ENCODE measurements around the gene CACHD1. TPM values are rescaled to one million over a fixed set of nuclear protein-coding genes. Genes with fewer than 3 reads are reported as not detected.

Gene CACHD1
- total and polyA plus RNA-seq, 2 donors from 2014 or later, result 3.9 to 8.2 TPM

- H3K27ac ChIP-seq (ENCODE audit: low read depth in 2 of 2, low read length in 2 of 2), result no peak overlapping the region
- no peak for FAIRE-seq
Measured at GRCh38 chr1:64490213-64490818, 20.4 kb downstream of the CACHD1 start.

DNA sequence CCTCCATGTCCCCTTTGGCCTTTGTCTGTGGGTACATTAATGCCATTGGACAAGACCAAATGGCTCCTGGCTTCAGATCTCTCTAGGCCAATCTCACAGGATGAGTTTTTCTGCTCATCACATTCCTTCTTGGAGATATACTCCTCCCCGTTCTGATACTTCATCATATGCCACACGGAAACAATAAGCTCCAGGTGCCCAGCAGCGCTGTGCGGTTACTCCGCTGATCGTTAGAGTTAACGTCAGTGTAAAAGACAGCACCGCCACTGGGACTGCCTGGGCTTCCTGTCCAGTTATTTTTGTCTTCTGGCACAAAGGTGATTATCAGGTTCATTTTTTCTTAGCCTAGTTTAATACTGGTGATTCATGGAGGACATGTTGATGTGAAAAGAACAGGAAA, 22.5 kb downstream of the CACHD1 start:
- intact Hi-C loops (cut with DNase I), result no loop called here
- H3K4me3 ChIP-seq (ENCODE audit: low read length in 3 of 3), result no peak overlapping the region
- H3K36me3 ChIP-seq (ENCODE audit: control insufficient read depth in 2 of 3, insufficient read depth in 3 of 3, low read length in 3 of 3), result no peaks in the 10 kb centered on the region
- peaks cover 0 to 6% (median 4%) of the 10 kb centered on the region in 3 donors for H3K4me1 ChIP-seq (ENCODE audit: control insufficient read depth in 2 of 3, insufficient read depth in 2 of 3, low read depth in 1 of 3, low read length in 3 of 3)
- no peak for FAIRE-seq
- no peaks in the 10 kb centered on the region for H3K27me3 ChIP-seq (ENCODE audit: control insufficient read depth, insufficient read depth, low read length)
- no peak overlapping the region for H3K27ac ChIP-seq (ENCODE audit: low read depth in 2 of 2, low read length in 2 of 2)
- H3K9me3 ChIP-seq (ENCODE audit: control insufficient read depth in 2 of 3, insufficient read depth in 1 of 3, low read length in 3 of 3), result no peaks in the 10 kb centered on the region
- no peak for DNase-seq
- TF ChIP-seq, protein P1, sequence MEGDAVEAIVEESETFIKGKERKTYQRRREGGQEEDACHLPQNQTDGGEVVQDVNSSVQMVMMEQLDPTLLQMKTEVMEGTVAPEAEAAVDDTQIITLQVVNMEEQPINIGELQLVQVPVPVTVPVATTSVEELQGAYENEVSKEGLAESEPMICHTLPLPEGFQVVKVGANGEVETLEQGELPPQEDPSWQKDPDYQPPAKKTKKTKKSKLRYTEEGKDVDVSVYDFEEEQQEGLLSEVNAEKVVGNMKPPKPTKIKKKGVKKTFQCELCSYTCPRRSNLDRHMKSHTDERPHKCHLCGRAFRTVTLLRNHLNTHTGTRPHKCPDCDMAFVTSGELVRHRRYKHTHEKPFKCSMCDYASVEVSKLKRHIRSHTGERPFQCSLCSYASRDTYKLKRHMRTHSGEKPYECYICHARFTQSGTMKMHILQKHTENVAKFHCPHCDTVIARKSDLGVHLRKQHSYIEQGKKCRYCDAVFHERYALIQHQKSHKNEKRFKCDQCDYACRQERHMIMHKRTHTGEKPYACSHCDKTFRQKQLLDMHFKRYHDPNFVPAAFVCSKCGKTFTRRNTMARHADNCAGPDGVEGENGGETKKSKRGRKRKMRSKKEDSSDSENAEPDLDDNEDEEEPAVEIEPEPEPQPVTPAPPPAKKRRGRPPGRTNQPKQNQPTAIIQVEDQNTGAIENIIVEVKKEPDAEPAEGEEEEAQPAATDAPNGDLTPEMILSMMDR (IDR thresholded peaks at IDR 0.05; ENCODE audit: borderline replicate concordance, extremely low read depth, insufficient read depth), result no peak
- H3K9ac ChIP-seq (ENCODE audit: low read length in 3 of 3), result no peak overlapping the region

More at GRCh38 chr1:64490213-64490818, 20.4 kb downstream of the CACHD1 start:
- Histone ChIP-seq H3K9me3 (ENCODE audit: control insufficient read depth in 2 of 3, insufficient read depth in 1 of 3, low read length in 3 of 3) (no peaks in the 10 kb centered on the region), H3K36me3 (ENCODE audit: control insufficient read depth in 2 of 3, insufficient read depth in 3 of 3, low read length in 3 of 3) (no peaks in the 10 kb centered on the region), H3K4me1 (ENCODE audit: control insufficient read depth in 2 of 3, insufficient read depth in 2 of 3, low read depth in 1 of 3, low read length in 3 of 3) (peaks cover 0 to 6% (median 2%) of the 10 kb centered on the region in 3 donors), H3K27me3 (ENCODE audit: control insufficient read depth, insufficient read depth, low read length) (no peaks in the 10 kb centered on the region), H3K9ac (ENCODE audit: low read length in 3 of 3) (no peak overlapping the region), H3K4me3 (ENCODE audit: low read length in 3 of 3) (no peak overlapping the region)
- TF ChIP-seq, protein P1 (IDR thresholded peaks at IDR 0.05; ENCODE audit: borderline replicate concordance, extremely low read depth, insufficient read depth), result no peak
- intact Hi-C loops (cut with DNase I), result no loop called here
- DNase-seq, result no peak

- Histone ChIP-seq H3K9me3 (ENCODE audit: control insufficient read depth in 2 of 3, insufficient read depth in 1 of 3, low read length in 3 of 3) (no peaks in the 10 kb centered on the region), H3K36me3 (ENCODE audit: control insufficient read depth in 2 of 3, insufficient read depth in 3 of 3, low read length in 3 of 3) (no peaks in the 10 kb centered on the region), H3K9ac (ENCODE audit: low read length in 3 of 3) (no peak overlapping the region), H3K27ac (ENCODE audit: low read depth in 2 of 2, low read length in 2 of 2) (no peak overlapping the region), H3K27me3 (ENCODE audit: control insufficient read depth, insufficient read depth, low read length) (no peaks in the 10 kb centered on the region), H3K4me1 (ENCODE audit: control insufficient read depth in 2 of 3, insufficient read depth in 2 of 3, low read depth in 1 of 3, low read length in 3 of 3) (peaks cover 0 to 6% (median 4%) of the 10 kb centered on the region in 3 donors), H3K4me3 (ENCODE audit: low read length in 3 of 3) (no peak overlapping the region)
- FAIRE-seq, result no peak
- intact Hi-C loops (cut with DNase I), result no loop called here
- TF ChIP-seq, protein P1 (IDR thresholded peaks at IDR 0.05; ENCODE audit: borderline replicate concordance, extremely low read depth, insufficient read depth), result no peak
- no peak for DNase-seq
Measured at GRCh38 chr1:64493831-64494230, 23.9 kb downstream of the CACHD1 start.

GRCh38 chr1:64494659-64495058, 24.7 kb downstream of the CACHD1 start:
- Histone ChIP-seq H3K27ac (ENCODE audit: low read depth in 2 of 2, low read length in 2 of 2) (no peak overlapping the region), H3K27me3 (ENCODE audit: control insufficient read depth, insufficient read depth, low read length) (no peaks in the 10 kb centered on the region), H3K36me3 (ENCODE audit: control insufficient read depth in 2 of 3, insufficient read depth in 3 of 3, low read length in 3 of 3) (no peaks in the 10 kb centered on the region), H3K4me1 (ENCODE audit: control insufficient read depth in 2 of 3, insufficient read depth in 2 of 3, low read depth in 1 of 3, low read length in 3 of 3) (peaks cover 0 to 4% (median 4%) of the 10 kb centered on the region in 3 donors), H3K9ac (ENCODE audit: low read length in 3 of 3) (no peak overlapping the region), H3K9me3 (ENCODE audit: control insufficient read depth in 2 of 3, insufficient read depth in 1 of 3, low read length in 3 of 3) (no peaks in the 10 kb centered on the region), H3K4me3 (ENCODE audit: low read length in 3 of 3) (no peak overlapping the region)
- TF ChIP-seq, protein P1 (IDR thresholded peaks at IDR 0.05; ENCODE audit: borderline replicate concordance, extremely low read depth, insufficient read depth), result no peak
- intact Hi-C loops (cut with DNase I), result no loop called here
- no peak for DNase-seq
- FAIRE-seq, result no peak
